Activated T-helper 1 cell treated with anti-CD3 and anti-CD28 coated beads, Interleukin-12 subunit alpha, Interleukin-12 subunit beta, Interleukin-2, Interleukin-4 antibody, amounts not matched to agents 30 ng/mL and 10 ng/mL and 1 ng/mL, durations not matched to agents 14 hours and 24 hours and 36 hours (primary cell): ENCODE data around the gene ASB6. TPM values are rescaled to one million over a fixed set of nuclear protein-coding genes. Genes with fewer than 3 reads are reported as not detected.
A peak's percentile ranks its signal among the peaks of the same experiment; 100 is the strongest.
"Not testable (repeated sequence)": the region's sequence is repeated elsewhere in the genome, so short reads cannot be mapped to it uniquely, and the experiment has no call there.

Experiments
- DNase-seq: peaks from one replicate; pipeline ENCODE4 v3.0.0; 2021; ENCODE audit warnings: low spot score
- H3K27ac Mint-ChIP-seq: one replicate; pipeline ENCODE4 v1.8.0; 2021; ENCODE audit warnings: mild to moderate bottlenecking, mixed read lengths
- H3K27me3 Mint-ChIP-seq: one replicate; pipeline ENCODE4 v1.8.0; 2022; ENCODE audit warnings: mild to moderate bottlenecking, moderate library complexity, mixed read lengths; ENCODE audit not compliant: insufficient read depth
- H3K36me3 Mint-ChIP-seq: one replicate; pipeline ENCODE4 v1.8.0; 2021; ENCODE audit warnings: low read depth, mixed read lengths
- H3K4me1 Mint-ChIP-seq: one replicate; pipeline ENCODE4 v1.8.0; 2021; ENCODE audit warnings: low read depth, mixed read lengths
- H3K4me3 Mint-ChIP-seq: one replicate; pipeline ENCODE4 v1.8.0; 2021; ENCODE audit warnings: mild to moderate bottlenecking, moderate library complexity, mixed read lengths
- H3K9me3 Mint-ChIP-seq: one replicate; pipeline ENCODE4 v1.8.0; 2021; ENCODE audit warnings: mixed read lengths
- intact Hi-C: fragments of 100-400 bp; cut with micrococcal nuclease; formaldehyde crosslinking; loops from one replicate; pipeline ENCODE4 v1.15.1; 2024
- total RNA-seq: library from RNA; stranded (reverse); gene quantifications from 2 replicates; pipeline ENCODE4 v1.2.3, GENCODE V29; 2022

The ASB6 gene
- total RNA-seq, 1 donor from 2014 or later = 24.0 TPM

- H3K36me3 Mint-ChIP-seq = no peaks in the 10 kb centered on the region
- intact Hi-C loops = loop anchor here (2.0 kb wide), 1 partner anchor 23 kb away; the partner anchor contains the start of gene ASB6
- peaks cover 6% of the 10 kb centered on the region for H3K4me1 Mint-ChIP-seq
- peak; percentile 38 for DNase-seq
- H3K4me3 Mint-ChIP-seq = peak within 1 kb of the TSS; percentile 77
- peaks cover 31% of the 10 kb centered on the region for H3K27me3 Mint-ChIP-seq
- no peaks in the 10 kb centered on the region for H3K9me3 Mint-ChIP-seq
- peak within 1 kb of the TSS; percentile 61 for H3K27ac Mint-ChIP-seq
Observed at GRCh38 chr9:129665389-129665775, 23.4 kb upstream of the ASB6 start, which contains the start of gene PRRX2. Gene PRRX2, plus strand, starts transcription at chr9:129665647. Its CDS starts 221 bp downstream, at chr9:129665868.

- peak overlapping the region; percentile 77 for H3K4me3 Mint-ChIP-seq
- peak overlapping the region; percentile 61 for H3K27ac Mint-ChIP-seq
- peak; percentile 7 for DNase-seq
- intact Hi-C loops = loop anchor here (2.0 kb wide), 1 partner anchor 22 kb away; the partner anchor contains the start of gene ASB6
- H3K36me3 Mint-ChIP-seq = no peaks in the 10 kb centered on the region
- peaks cover 31% of the 10 kb centered on the region for H3K27me3 Mint-ChIP-seq
- no peaks in the 10 kb centered on the region for H3K9me3 Mint-ChIP-seq
- H3K4me1 Mint-ChIP-seq = peaks cover 6% of the 10 kb centered on the region
Observed at GRCh38 chr9:129664746-129665388, 22.9 kb upstream of the ASB6 start.

GRCh38 chr9:129662239-129662638 lies 20.3 kb upstream of the ASB6 start:
- H3K36me3 Mint-ChIP-seq, intact Hi-C loops, DNase-seq, H3K4me3 Mint-ChIP-seq, H3K4me1 Mint-ChIP-seq, H3K27ac Mint-ChIP-seq, H3K9me3 Mint-ChIP-seq: not testable (repeated sequence)
- H3K27me3 Mint-ChIP-seq = peaks cover 19% of the 10 kb centered on the region

- H3K27ac Mint-ChIP-seq = no peak overlapping the region
- no peak for DNase-seq
Observed at GRCh38 chr9:129661029-129661428, 19.1 kb upstream of the ASB6 start.

GRCh38 chr9:129656795-129657390 lies 14.9 kb upstream of the ASB6 start:
- no peak overlapping the region for H3K27ac Mint-ChIP-seq
- intact Hi-C loops = no loop called here
- H3K9me3 Mint-ChIP-seq = no peaks in the 10 kb centered on the region
- peaks cover 9% of the 10 kb centered on the region for H3K27me3 Mint-ChIP-seq
- H3K4me1 Mint-ChIP-seq = no peaks in the 10 kb centered on the region
- H3K4me3 Mint-ChIP-seq = no peak overlapping the region
- H3K36me3 Mint-ChIP-seq = no peaks in the 10 kb centered on the region
- DNase-seq = no peak

More at GRCh38 chr9:129661029-129661428, 19.1 kb upstream of the ASB6 start:
- H3K9me3 Mint-ChIP-seq = no peaks in the 10 kb centered on the region
- H3K4me1 Mint-ChIP-seq = peaks cover 6% of the 10 kb centered on the region
- intact Hi-C loops = no loop called here
- H3K27me3 Mint-ChIP-seq = peaks cover 15% of the 10 kb centered on the region
- no peak overlapping the region for H3K4me3 Mint-ChIP-seq
- no peaks in the 10 kb centered on the region for H3K36me3 Mint-ChIP-seq

- Mint-ChIP-seq H3K27me3 (peaks cover 3% of the 10 kb centered on the region), H3K36me3 (no peaks in the 10 kb centered on the region), H3K4me1 (no peaks in the 10 kb centered on the region), H3K27ac (no peak overlapping the region), H3K4me3 (no peak overlapping the region), H3K9me3 (no peaks in the 10 kb centered on the region)
- no peak for DNase-seq
- intact Hi-C loops = no loop called here
Observed at GRCh38 chr9:129655696-129656095, 13.7 kb upstream of the ASB6 start.

- Mint-ChIP-seq H3K4me1 (no peaks in the 10 kb centered on the region), H3K4me3 (no peak overlapping the region), H3K27ac (no peak overlapping the region), H3K36me3 (no peaks in the 10 kb centered on the region), H3K27me3 (peaks cover 2% of the 10 kb centered on the region), H3K9me3 (no peaks in the 10 kb centered on the region)
- intact Hi-C loops = no loop called here
- no peak for DNase-seq
Observed at GRCh38 chr9:129655154-129655553, 13.2 kb upstream of the ASB6 start.

- no peak overlapping the region for H3K4me3 Mint-ChIP-seq
- H3K9me3 Mint-ChIP-seq = no peaks in the 10 kb centered on the region
- peaks cover 2% of the 10 kb centered on the region for H3K27me3 Mint-ChIP-seq
- DNase-seq = no peak
- H3K36me3 Mint-ChIP-seq = no peaks in the 10 kb centered on the region
- intact Hi-C loops = no loop called here
- H3K4me1 Mint-ChIP-seq = no peaks in the 10 kb centered on the region
- H3K27ac Mint-ChIP-seq = no peak overlapping the region
Observed at GRCh38 chr9:129654554-129655040, 12.6 kb upstream of the ASB6 start.

- intact Hi-C loops = no loop called here
- H3K4me3 Mint-ChIP-seq = no peak overlapping the region
- no peaks in the 10 kb centered on the region for H3K4me1 Mint-ChIP-seq
- no peaks in the 10 kb centered on the region for H3K9me3 Mint-ChIP-seq
- H3K27me3 Mint-ChIP-seq = peaks cover 2% of the 10 kb centered on the region
- DNase-seq = no peak
- H3K27ac Mint-ChIP-seq = no peak overlapping the region
- H3K36me3 Mint-ChIP-seq = no peaks in the 10 kb centered on the region
Observed at GRCh38 chr9:129653823-129654553, 12.0 kb upstream of the ASB6 start.

GRCh38 chr9:129650680-129651235 lies 8.8 kb upstream of the ASB6 start:
- H3K4me1 Mint-ChIP-seq = no peaks in the 10 kb centered on the region
- H3K27ac Mint-ChIP-seq = no peak overlapping the region
- intact Hi-C loops = no loop called here

GRCh38 chr9:129649726-129650679 lies 8.1 kb upstream of the ASB6 start:
- no peak overlapping the region for H3K4me3 Mint-ChIP-seq
- peaks cover 4% of the 10 kb centered on the region for H3K27me3 Mint-ChIP-seq
- no peaks in the 10 kb centered on the region for H3K9me3 Mint-ChIP-seq
- no peaks in the 10 kb centered on the region for H3K36me3 Mint-ChIP-seq
- H3K4me1 Mint-ChIP-seq = no peaks in the 10 kb centered on the region
- intact Hi-C loops = no loop called here
- H3K27ac Mint-ChIP-seq = no peak overlapping the region
- DNase-seq = no peak

More at GRCh38 chr9:129650680-129651235, 8.8 kb upstream of the ASB6 start:
- Mint-ChIP-seq H3K36me3 (no peaks in the 10 kb centered on the region), H3K27me3 (peaks cover 4% of the 10 kb centered on the region), H3K4me3 (no peak overlapping the region), H3K9me3 (no peaks in the 10 kb centered on the region)
- DNase-seq = no peak

- Mint-ChIP-seq H3K9me3 (no peaks in the 10 kb centered on the region), H3K36me3 (no peaks in the 10 kb centered on the region), H3K4me1 (no peaks in the 10 kb centered on the region), H3K27ac (no peak overlapping the region), H3K27me3 (peaks cover 3% of the 10 kb centered on the region), H3K4me3 (no peak overlapping the region)
- DNase-seq = no peak
- intact Hi-C loops = no loop called here
Observed at GRCh38 chr9:129648764-129649115, 6.8 kb upstream of the ASB6 start.
